ENCODE measurements around the gene NTM. TPM values are rescaled to one million over a fixed set of nuclear protein-coding genes. Genes with fewer than 3 reads are reported as not detected.

NTM gene
- total and polyA plus RNA-seq, 2 donors = 3.8 to 27.8 TPM

GRCh38 chr11:131449036-131450019 lies 78.9 kb downstream of the NTM start:
- no peaks in the 10 kb centered on the region for H3K36me3 ChIP-seq (ENCODE audit: insufficient read depth)
- no peak overlapping the region for H3K27ac ChIP-seq (ENCODE audit: low read depth)
- DNase-seq (ENCODE audit: extremely low spot score) = no peak
- 78% methylated on average over 17 of the region's 17 CpGs for WGBS
- H3K4me1 ChIP-seq (ENCODE audit: insufficient read depth) = no peaks in the 10 kb centered on the region
- no peak overlapping the region for H3K4me3 ChIP-seq (ENCODE audit: low read depth, low read length)

- no peaks in the 10 kb centered on the region for H3K36me3 ChIP-seq (ENCODE audit: insufficient read depth)
- no peak for DNase-seq (ENCODE audit: extremely low spot score)
- no peak overlapping the region for H3K4me3 ChIP-seq (ENCODE audit: low read depth, low read length)
- 43% methylated on average over 5 of the region's 5 CpGs for WGBS
- H3K4me1 ChIP-seq (ENCODE audit: insufficient read depth) = no peaks in the 10 kb centered on the region
- no peak overlapping the region for H3K27ac ChIP-seq (ENCODE audit: low read depth)
These were observed 84.1 kb downstream of the NTM start for GRCh38 chr11:131454490-131454889.

- WGBS = 70% methylated on average over 9 of the region's 9 CpGs
- H3K36me3 ChIP-seq (ENCODE audit: insufficient read depth) = no peaks in the 10 kb centered on the region
- no peak for DNase-seq (ENCODE audit: extremely low spot score)
- no peaks in the 10 kb centered on the region for H3K4me1 ChIP-seq (ENCODE audit: insufficient read depth)
- H3K27ac ChIP-seq (ENCODE audit: low read depth) = no peak overlapping the region
- no peak overlapping the region for H3K4me3 ChIP-seq (ENCODE audit: low read depth, low read length)
These were observed 84.6 kb downstream of the NTM start for GRCh38 chr11:131454989-131455388.

- WGBS = 79% methylated on average over 9 of the region's 9 CpGs
- Histone ChIP-seq H3K27ac (ENCODE audit: low read depth) (no peak overlapping the region), H3K4me1 (ENCODE audit: insufficient read depth) (no peaks in the 10 kb centered on the region), H3K36me3 (ENCODE audit: insufficient read depth) (no peaks in the 10 kb centered on the region), H3K4me3 (ENCODE audit: low read depth, low read length) (no peak overlapping the region)
- no peak for DNase-seq (ENCODE audit: extremely low spot score)
These were observed 85.7 kb downstream of the NTM start for GRCh38 chr11:131455843-131456704.

- WGBS = 49% methylated on average over 3 of the region's 3 CpGs
- H3K4me3 ChIP-seq (ENCODE audit: low read depth, low read length) = no peak overlapping the region
- H3K27ac ChIP-seq (ENCODE audit: low read depth) = no peak overlapping the region
- no peaks in the 10 kb centered on the region for H3K4me1 ChIP-seq (ENCODE audit: insufficient read depth)
- no peak for DNase-seq (ENCODE audit: extremely low spot score)
- H3K36me3 ChIP-seq (ENCODE audit: insufficient read depth) = no peaks in the 10 kb centered on the region
These were observed 86.7 kb downstream of the NTM start for GRCh38 chr11:131457163-131457562.

GRCh38 chr11:131458421-131458820 lies 88.0 kb downstream of the NTM start:
- DNase-seq (ENCODE audit: extremely low spot score) = no peak
- no peak overlapping the region for H3K27ac ChIP-seq (ENCODE audit: low read depth)
- 60% methylated on average over 3 of the region's 3 CpGs for WGBS
- H3K4me1 ChIP-seq (ENCODE audit: insufficient read depth) = no peaks in the 10 kb centered on the region
- H3K4me3 ChIP-seq (ENCODE audit: low read depth, low read length) = no peak overlapping the region
- no peaks in the 10 kb centered on the region for H3K36me3 ChIP-seq (ENCODE audit: insufficient read depth)

GRCh38 chr11:131460931-131461330 lies 90.5 kb downstream of the NTM start:
- DNase-seq (ENCODE audit: extremely low spot score) = no peak
- Histone ChIP-seq H3K27ac (ENCODE audit: low read depth) (no peak overlapping the region), H3K36me3 (ENCODE audit: insufficient read depth) (no peaks in the 10 kb centered on the region), H3K4me1 (ENCODE audit: insufficient read depth) (no peaks in the 10 kb centered on the region), H3K4me3 (ENCODE audit: low read depth, low read length) (no peak overlapping the region)
- 94% methylated on average over 2 of the region's 2 CpGs for WGBS

- 74% methylated on average over 1 of the region's 1 CpG for WGBS
- Histone ChIP-seq H3K4me3 (ENCODE audit: low read depth, low read length) (no peak overlapping the region), H3K27ac (ENCODE audit: low read depth) (no peak overlapping the region), H3K4me1 (ENCODE audit: insufficient read depth) (no peaks in the 10 kb centered on the region), H3K36me3 (ENCODE audit: insufficient read depth) (no peaks in the 10 kb centered on the region)
- no peak for DNase-seq (ENCODE audit: extremely low spot score)
These were observed 92.2 kb downstream of the NTM start for GRCh38 chr11:131462622-131463021.

- no peak overlapping the region for H3K27ac ChIP-seq (ENCODE audit: low read depth)
- no peak for DNase-seq (ENCODE audit: extremely low spot score)
- H3K4me1 ChIP-seq (ENCODE audit: insufficient read depth) = no peaks in the 10 kb centered on the region
- no peaks in the 10 kb centered on the region for H3K36me3 ChIP-seq (ENCODE audit: insufficient read depth)
- 80% methylated on average over 6 of the region's 6 CpGs for WGBS
- H3K4me3 ChIP-seq (ENCODE audit: low read depth, low read length) = no peak overlapping the region
These were observed 92.7 kb downstream of the NTM start for GRCh38 chr11:131463162-131463561.

- no peak overlapping the region for H3K27ac ChIP-seq (ENCODE audit: low read depth)
- no peaks in the 10 kb centered on the region for H3K4me1 ChIP-seq (ENCODE audit: insufficient read depth)
- 28% methylated on average over 23 of the region's 23 CpGs for WGBS
- DNase-seq (ENCODE audit: extremely low spot score) = no peak
- H3K4me3 ChIP-seq (ENCODE audit: low read depth, low read length) = no peak overlapping the region
- no peaks in the 10 kb centered on the region for H3K36me3 ChIP-seq (ENCODE audit: insufficient read depth)
These were observed 93.4 kb downstream of the NTM start for GRCh38 chr11:131463649-131464425.

GRCh38 chr11:131464461-131464860 lies 94.0 kb downstream of the NTM start:
- WGBS = 30% methylated on average over 9 of the region's 9 CpGs
- no peaks in the 10 kb centered on the region for H3K36me3 ChIP-seq (ENCODE audit: insufficient read depth)
- H3K4me1 ChIP-seq (ENCODE audit: insufficient read depth) = no peaks in the 10 kb centered on the region
- no peak overlapping the region for H3K4me3 ChIP-seq (ENCODE audit: low read depth, low read length)
- H3K27ac ChIP-seq (ENCODE audit: low read depth) = no peak overlapping the region
- no peak for DNase-seq (ENCODE audit: extremely low spot score)

- H3K36me3 ChIP-seq (ENCODE audit: insufficient read depth) = no peaks in the 10 kb centered on the region
- H3K4me1 ChIP-seq (ENCODE audit: insufficient read depth) = no peaks in the 10 kb centered on the region
- H3K4me3 ChIP-seq (ENCODE audit: low read depth, low read length) = no peak overlapping the region
- H3K27ac ChIP-seq (ENCODE audit: low read depth) = no peak overlapping the region
- no peak for DNase-seq (ENCODE audit: extremely low spot score)
- WGBS = 87% methylated on average over 5 of the region's 5 CpGs
These were observed 94.6 kb downstream of the NTM start for GRCh38 chr11:131465039-131465438.

- H3K27ac ChIP-seq (ENCODE audit: low read depth) = no peak overlapping the region
- no peak for DNase-seq (ENCODE audit: extremely low spot score)
- WGBS = 57% methylated on average over 5 of the region's 5 CpGs
These were observed 95.3 kb downstream of the NTM start for GRCh38 chr11:131465746-131466145.

More at GRCh38 chr11:131465746-131466145, 95.3 kb downstream of the NTM start:
- Histone ChIP-seq H3K4me1 (ENCODE audit: insufficient read depth) (no peaks in the 10 kb centered on the region), H3K4me3 (ENCODE audit: low read depth, low read length) (no peak overlapping the region), H3K36me3 (ENCODE audit: insufficient read depth) (no peaks in the 10 kb centered on the region)
